ENCODE data around the gene NIFK. TPM values are rescaled to one million over a fixed set of nuclear protein-coding genes. Genes with fewer than 3 reads are reported as not detected.

NIFK gene
- total RNA-seq (66.4 TPM), polyA plus RNA-seq (ENCODE audit: insufficient read depth in 1 of 8, insufficient read length in 8 of 8, low replicate concordance in 1 of 8) (10 to 100 TPM; 45.3 to 57.7 (median 53.8) TPM)
- long read RNA-seq, donor 1, transcript NIFK-201 (7 exons, 1,734 nt): major isoform, 10 of 14 reads
- long read RNA-seq, donor 1, partial matches to known transcripts: 0 of 14 reads
- long read RNA-seq, donor 1, other reads (novel, unspliced or antisense): 0 of 14 reads
- long read RNA-seq, donor 2, partial matches to known transcripts: 0 of 4 reads
- long read RNA-seq, donor 2, other reads (novel, unspliced or antisense): 0 of 4 reads
- long read RNA-seq, donor 3, transcript NIFK-201 (7 exons, 1,734 nt): major isoform, 20 of 26 reads
- long read RNA-seq, donor 3, transcript NIFK-205 (4 exons, 1,096 nt): minor isoform, 5 of 26 reads
- long read RNA-seq, donor 3, partial matches to known transcripts: 0 of 26 reads
- long read RNA-seq, donor 3, other reads (novel, unspliced or antisense): 0 of 26 reads
- long read RNA-seq, donor 4, transcript NIFK-201 (7 exons, 1,734 nt): major isoform, 9 of 19 reads
- long read RNA-seq, donor 4, transcript NIFK-205 (4 exons, 1,096 nt): minor isoform, 8 of 19 reads
- long read RNA-seq, donor 4, partial matches to known transcripts: 0 of 19 reads
- long read RNA-seq, donor 4, other reads (novel, unspliced or antisense): 0 of 19 reads
- long read RNA-seq, donor 5, transcript NIFK-201 (7 exons, 1,734 nt): major isoform, 50 of 59 reads
- long read RNA-seq, donor 5, transcript NIFK-205 (4 exons, 1,096 nt): minor isoform, 5 of 59 reads
- long read RNA-seq, donor 5, partial matches to known transcripts: 0 of 59 reads
- long read RNA-seq, donor 5, other reads (novel, unspliced or antisense): 0 of 59 reads
- long read RNA-seq, donor 6, transcript NIFK-205 (4 exons, 1,096 nt): minor isoform, 20 of 59 reads
- long read RNA-seq, donor 6, transcript NIFK-201 (7 exons, 1,734 nt): major isoform, 36 of 59 reads
- long read RNA-seq, donor 6, partial matches to known transcripts: 0 of 59 reads
- long read RNA-seq, donor 6, other reads (novel, unspliced or antisense): 0 of 59 reads
- long read RNA-seq, donor 7, transcript NIFK-205 (4 exons, 1,096 nt): minor isoform, 13 of 40 reads
- long read RNA-seq, donor 7, transcript NIFK-201 (7 exons, 1,734 nt): major isoform, 25 of 40 reads
- long read RNA-seq, donor 7, partial matches to known transcripts: 0 of 40 reads
- long read RNA-seq, donor 7, other reads (novel, unspliced or antisense): 0 of 40 reads
- long read RNA-seq, donor 8, transcript NIFK-201 (7 exons, 1,734 nt): major isoform, 19 of 55 reads
- long read RNA-seq, donor 8, partial matches to known transcripts: 6 of 55 reads
- long read RNA-seq, donor 8, other reads (novel, unspliced or antisense): 23 of 55 reads
- long read RNA-seq, donor 9, transcript NIFK-201 (7 exons, 1,734 nt): major isoform, 23 of 56 reads
- long read RNA-seq, donor 9, transcript NIFK-205 (4 exons, 1,096 nt): minor isoform, 9 of 56 reads
- long read RNA-seq, donor 9, partial matches to known transcripts: 0 of 56 reads
- long read RNA-seq, donor 9, other reads (novel, unspliced or antisense): 22 of 56 reads
- long read RNA-seq, donor 10, transcript NIFK-201 (7 exons, 1,734 nt): major isoform, 29 of 50 reads
- long read RNA-seq, donor 10, transcript NIFK-205 (4 exons, 1,096 nt): minor isoform, 10 of 50 reads
- long read RNA-seq, donor 10, partial matches to known transcripts: 5 of 50 reads
- long read RNA-seq, donor 10, other reads (novel, unspliced or antisense): 0 of 50 reads
- long read RNA-seq, donor 11, transcript NIFK-201 (7 exons, 1,734 nt): major isoform, 27 of 36 reads
- long read RNA-seq, donor 11, transcript NIFK-205 (4 exons, 1,096 nt): minor isoform, 6 of 36 reads
- long read RNA-seq, donor 11, partial matches to known transcripts: 0 of 36 reads
- long read RNA-seq, donor 11, other reads (novel, unspliced or antisense): 0 of 36 reads

DNA sequence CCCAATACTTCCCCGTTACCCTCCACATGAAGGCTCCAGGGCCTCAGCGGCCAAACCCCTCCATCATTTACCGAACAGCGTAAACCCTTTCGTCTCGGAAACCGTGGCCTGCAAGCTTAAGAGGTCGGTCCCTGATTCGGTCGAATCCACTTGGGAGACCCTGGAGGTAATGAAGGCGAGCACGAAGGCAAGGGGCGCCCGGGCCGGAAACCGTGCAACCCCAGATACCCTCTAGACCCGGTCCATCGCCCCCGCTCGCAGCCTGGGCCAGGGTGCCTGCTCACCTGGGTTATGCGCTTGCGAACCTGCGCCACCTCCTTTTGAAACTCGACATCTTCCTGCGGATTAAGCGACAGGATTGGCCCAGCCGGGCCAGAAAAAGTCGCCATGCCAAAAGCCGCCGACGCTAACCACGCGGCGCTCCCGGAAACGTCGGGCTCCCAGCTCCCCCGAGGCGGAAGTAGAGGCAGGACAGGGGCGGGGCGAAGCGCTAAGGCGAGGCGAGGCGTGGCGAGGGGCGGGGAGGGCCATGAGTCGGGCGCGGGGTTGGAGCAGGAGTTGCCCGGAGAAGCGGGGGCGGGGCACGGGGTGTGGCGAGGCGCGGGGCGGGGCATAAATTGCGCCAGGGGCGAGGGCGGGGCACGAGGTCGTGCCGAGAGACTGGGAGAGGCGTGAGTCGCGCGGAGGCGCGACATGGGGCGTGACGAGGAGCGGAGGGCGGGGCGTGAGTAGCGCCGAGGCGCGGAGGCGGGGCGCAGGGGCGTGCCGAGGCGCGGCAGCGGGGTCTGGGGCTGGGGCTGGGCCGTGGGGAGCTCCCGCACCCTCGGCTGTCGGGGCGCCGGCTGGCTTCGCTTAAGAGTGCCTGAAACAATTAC lies at the start of gene NIFK:
NIFK (minus strand) TSS at position 414 of the 875 bp plus-strand sequence; CDS start at position 389, 25 bp downstream.
- peak; percentile 99 for DNase-seq
- Histone ChIP-seq H3K27me3 (ENCODE audit: control insufficient read depth, insufficient read depth, low read length) (no peaks in the 10 kb centered on the region), H3K4me3 (ENCODE audit: low read length) (peak within 1 kb of the TSS; percentile 90), H3K27ac (ENCODE audit: low read length) (peak within 1 kb of the TSS; percentile 88), H3K9me3 (replicated peaks; ENCODE audit: control insufficient read depth, low read depth, low read length) (no peaks in the 10 kb centered on the region), H3K36me3 (ENCODE audit: control insufficient read depth, insufficient read depth, low read length) (peaks cover 13% of the 10 kb centered on the region), H3K4me1 (ENCODE audit: control insufficient read depth, insufficient read depth, low read length) (peaks cover 2% of the 10 kb centered on the region)
- under 1% methylated on average over 73 of the region's 93 CpGs for WGBS (ENCODE audit: insufficient coverage)

DNA sequence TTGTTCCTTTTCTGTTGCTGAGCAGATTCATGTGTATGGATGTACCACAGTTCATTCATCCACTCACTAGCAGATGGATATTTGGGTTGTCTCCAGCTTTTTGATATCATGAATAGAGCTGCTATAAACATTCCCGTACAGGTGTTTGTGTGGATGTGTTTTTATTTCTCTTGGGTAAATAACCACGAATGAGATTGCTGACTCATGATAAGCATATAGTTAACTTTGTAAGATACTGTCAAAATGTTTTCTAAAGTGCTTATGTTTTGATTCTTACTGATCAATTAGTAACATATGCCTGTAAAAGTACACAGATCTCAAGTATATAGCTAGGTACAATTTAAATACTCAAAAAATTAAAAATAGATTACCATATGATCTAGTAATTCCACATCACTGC lies 46.5 kb upstream of the NIFK start:
- no peak overlapping the region for H3K4me3 ChIP-seq (ENCODE audit: low read length)
- peaks cover 3% of the 10 kb centered on the region for H3K9me3 ChIP-seq (replicated peaks; ENCODE audit: control insufficient read depth, low read depth, low read length)
- H3K27ac ChIP-seq (ENCODE audit: low read length): no peak overlapping the region
- no CpG with 5 or more reads among the region's 2 CpGs for WGBS (ENCODE audit: insufficient coverage)
- H3K27me3 ChIP-seq (ENCODE audit: control insufficient read depth, insufficient read depth, low read length): peaks cover 2% of the 10 kb centered on the region
- no peak for DNase-seq
- H3K36me3 ChIP-seq (ENCODE audit: control insufficient read depth, insufficient read depth, low read length): no peaks in the 10 kb centered on the region
- H3K4me1 ChIP-seq (ENCODE audit: control insufficient read depth, insufficient read depth, low read length): no peaks in the 10 kb centered on the region

DNA sequence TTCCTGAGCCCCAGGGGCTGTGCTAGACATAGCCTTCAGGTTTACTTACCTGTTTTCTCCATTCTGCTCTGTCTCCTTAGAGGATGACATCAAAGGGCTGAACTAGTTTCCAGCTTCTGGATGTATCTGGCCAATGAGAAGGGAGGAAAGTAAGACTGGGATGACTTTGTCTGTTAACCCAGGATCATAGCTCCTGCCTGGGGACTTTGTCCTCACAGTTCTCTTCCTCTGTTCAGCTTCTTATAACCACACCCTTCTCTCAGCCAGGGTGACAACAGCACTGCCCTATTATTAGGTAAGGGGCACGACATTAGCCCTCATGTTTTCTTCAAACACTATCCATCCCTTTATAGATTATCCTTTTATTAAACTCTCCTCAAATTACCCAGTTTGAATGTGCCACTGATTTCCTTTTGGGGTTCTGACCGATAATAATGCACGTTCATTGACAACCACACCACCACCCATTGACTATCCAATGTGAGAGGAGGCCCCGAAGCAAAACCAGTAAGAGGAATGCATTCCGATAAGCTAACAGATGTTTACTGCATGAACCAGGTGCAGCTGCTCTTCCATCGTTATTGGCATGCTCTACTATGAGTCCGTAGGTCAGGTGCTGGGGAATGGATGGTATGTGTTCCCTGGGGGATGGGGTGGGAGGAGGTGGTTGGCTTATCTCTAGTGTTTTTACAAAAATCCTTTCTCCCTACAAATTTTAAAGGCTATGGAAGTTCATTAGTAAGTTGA lies 42.2 kb upstream of the NIFK start:
- Histone ChIP-seq H3K4me3 (ENCODE audit: low read length) (no peak overlapping the region), H3K27me3 (ENCODE audit: control insufficient read depth, insufficient read depth, low read length) (peaks cover 2% of the 10 kb centered on the region), H3K27ac (ENCODE audit: low read length) (no peak overlapping the region), H3K36me3 (ENCODE audit: control insufficient read depth, insufficient read depth, low read length) (no peaks in the 10 kb centered on the region), H3K4me1 (ENCODE audit: control insufficient read depth, insufficient read depth, low read length) (no peaks in the 10 kb centered on the region), H3K9me3 (replicated peaks; ENCODE audit: control insufficient read depth, low read depth, low read length) (no peaks in the 10 kb centered on the region)
- 77% methylated on average over 5 of the region's 7 CpGs for WGBS (ENCODE audit: insufficient coverage)
- no peak for DNase-seq

DNA sequence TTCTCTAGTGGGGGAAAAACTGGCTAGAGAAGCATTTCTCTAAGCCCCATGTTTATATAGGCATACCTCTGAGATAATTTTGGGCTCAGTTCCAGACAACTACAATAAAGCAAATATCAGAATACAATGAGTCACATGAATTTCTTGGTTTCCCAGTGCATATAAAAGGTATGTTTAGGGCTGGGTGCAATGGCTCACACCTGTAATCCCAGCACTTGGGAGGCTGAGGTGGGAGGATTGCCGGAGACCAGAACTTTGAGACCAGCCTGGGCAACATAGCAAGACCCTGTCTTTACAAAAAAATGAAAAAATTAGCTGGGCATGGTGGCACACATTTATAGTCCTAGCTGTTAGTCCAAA lies 41.0 kb upstream of the NIFK start:
- no peaks in the 10 kb centered on the region for H3K9me3 ChIP-seq (replicated peaks; ENCODE audit: control insufficient read depth, low read depth, low read length)
- H3K27ac ChIP-seq (ENCODE audit: low read length): no peak overlapping the region
- 71% methylated on average over 1 of the region's 1 CpG for WGBS (ENCODE audit: insufficient coverage)
- no peaks in the 10 kb centered on the region for H3K36me3 ChIP-seq (ENCODE audit: control insufficient read depth, insufficient read depth, low read length)
- no peak for DNase-seq
- H3K4me3 ChIP-seq (ENCODE audit: low read length): no peak overlapping the region
- H3K27me3 ChIP-seq (ENCODE audit: control insufficient read depth, insufficient read depth, low read length): peaks cover 2% of the 10 kb centered on the region
- H3K4me1 ChIP-seq (ENCODE audit: control insufficient read depth, insufficient read depth, low read length): peaks cover 5% of the 10 kb centered on the region

DNA sequence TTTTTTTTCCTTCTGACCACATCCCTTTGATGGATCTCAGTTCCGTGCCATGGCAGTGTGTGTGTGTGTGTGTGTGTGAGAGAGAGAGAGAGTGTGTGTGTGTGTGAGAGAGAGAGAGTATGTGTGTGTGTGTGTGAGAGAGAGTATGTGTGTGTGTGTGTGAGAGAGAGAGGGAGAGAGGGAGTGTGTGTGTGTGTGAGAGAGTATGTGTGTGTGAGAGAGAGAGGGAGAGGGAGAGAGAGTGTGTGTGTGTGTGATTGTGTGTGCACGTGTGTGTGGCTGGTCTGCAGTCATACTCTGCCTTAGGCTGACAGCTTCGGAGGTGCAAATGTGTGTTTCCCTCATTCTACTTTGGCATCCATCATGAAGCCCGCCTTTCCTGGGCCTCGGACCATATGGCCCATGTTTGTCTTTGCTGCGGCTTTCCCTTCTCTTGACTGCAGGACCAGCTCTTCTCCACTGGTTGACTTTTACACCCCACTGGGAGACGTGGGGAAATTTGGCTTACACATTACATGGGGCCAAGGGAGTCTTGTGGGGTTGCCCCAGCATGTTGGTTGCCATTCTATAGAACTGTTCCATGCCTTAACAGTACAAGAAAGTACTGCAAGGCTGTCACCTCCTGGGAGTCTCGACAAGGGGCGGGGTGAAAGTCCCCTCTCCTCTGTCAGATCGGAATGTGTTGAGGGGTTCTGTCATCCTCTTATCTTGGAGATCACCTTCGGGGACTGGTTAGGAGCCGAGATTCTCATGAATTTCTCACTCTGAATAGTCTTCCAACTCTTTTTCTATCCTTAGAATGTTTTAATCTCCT lies 40.4 kb upstream of the NIFK start:
- H3K4me1 ChIP-seq (ENCODE audit: control insufficient read depth, insufficient read depth, low read length): peaks cover 9% of the 10 kb centered on the region
- 36% methylated on average over 3 of the region's 12 CpGs for WGBS (ENCODE audit: insufficient coverage)
- no peaks in the 10 kb centered on the region for H3K9me3 ChIP-seq (replicated peaks; ENCODE audit: control insufficient read depth, low read depth, low read length)
- no peak overlapping the region for H3K27ac ChIP-seq (ENCODE audit: low read length)
- DNase-seq: no peak
- H3K27me3 ChIP-seq (ENCODE audit: control insufficient read depth, insufficient read depth, low read length): peaks cover 2% of the 10 kb centered on the region
- H3K36me3 ChIP-seq (ENCODE audit: control insufficient read depth, insufficient read depth, low read length): no peaks in the 10 kb centered on the region
- H3K4me3 ChIP-seq (ENCODE audit: low read length): no peak overlapping the region

DNA sequence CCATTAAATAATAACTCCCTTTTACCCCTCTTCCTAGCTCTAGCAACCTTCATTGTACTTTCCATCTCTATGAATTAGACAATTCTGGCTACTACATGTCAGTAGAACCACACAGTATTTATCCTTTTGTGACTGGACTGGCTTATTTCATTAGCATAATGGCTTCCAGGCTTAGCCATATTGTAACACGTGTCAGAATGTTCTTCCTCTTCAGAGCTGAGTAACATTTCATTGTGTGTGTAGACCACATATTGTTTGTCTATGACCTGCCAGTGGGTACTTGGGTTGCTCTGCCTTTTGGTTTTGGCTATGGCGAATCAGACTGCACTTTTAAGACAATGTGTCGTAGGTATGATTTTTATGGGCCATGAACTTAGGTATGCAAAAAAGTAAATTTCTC lies 39.7 kb upstream of the NIFK start:
- H3K4me1 ChIP-seq (ENCODE audit: control insufficient read depth, insufficient read depth, low read length): peaks cover 16% of the 10 kb centered on the region
- WGBS (ENCODE audit: insufficient coverage): no CpG with 5 or more reads among the region's 3 CpGs
- H3K9me3 ChIP-seq (replicated peaks; ENCODE audit: control insufficient read depth, low read depth, low read length): no peaks in the 10 kb centered on the region
- no peak overlapping the region for H3K27ac ChIP-seq (ENCODE audit: low read length)
- no peak overlapping the region for H3K4me3 ChIP-seq (ENCODE audit: low read length)
- DNase-seq: no peak
- H3K36me3 ChIP-seq (ENCODE audit: control insufficient read depth, insufficient read depth, low read length): no peaks in the 10 kb centered on the region
- H3K27me3 ChIP-seq (ENCODE audit: control insufficient read depth, insufficient read depth, low read length): peaks cover 2% of the 10 kb centered on the region

DNA sequence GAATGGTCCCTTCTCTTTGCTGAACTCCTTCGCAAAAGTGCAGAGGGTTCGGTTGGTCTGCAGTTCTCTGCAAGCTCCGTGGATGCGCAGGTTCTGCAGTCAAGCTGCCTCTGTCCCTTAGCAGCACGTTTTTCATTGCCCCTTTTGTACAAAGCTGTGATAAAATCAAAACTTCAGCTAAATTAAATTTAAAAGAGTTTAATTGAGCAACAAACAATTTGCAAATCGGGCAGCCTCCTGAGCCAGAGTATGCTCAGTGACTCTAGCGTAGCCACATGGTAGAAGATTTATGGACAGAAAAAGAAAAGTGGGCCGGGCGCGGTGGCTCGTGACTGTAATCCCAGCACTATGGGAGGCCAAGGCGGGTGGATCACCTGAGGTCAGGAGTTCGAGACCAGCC lies 37.6 kb upstream of the NIFK start:
- Histone ChIP-seq H3K27ac (ENCODE audit: low read length) (no peak overlapping the region), H3K27me3 (ENCODE audit: control insufficient read depth, insufficient read depth, low read length) (peaks cover 2% of the 10 kb centered on the region), H3K9me3 (replicated peaks; ENCODE audit: control insufficient read depth, low read depth, low read length) (no peaks in the 10 kb centered on the region), H3K4me3 (ENCODE audit: low read length) (no peak overlapping the region), H3K36me3 (ENCODE audit: control insufficient read depth, insufficient read depth, low read length) (no peaks in the 10 kb centered on the region), H3K4me1 (ENCODE audit: control insufficient read depth, insufficient read depth, low read length) (peaks cover 16% of the 10 kb centered on the region)
- no peak for DNase-seq
- WGBS (ENCODE audit: insufficient coverage): 86% methylated on average over 11 of the region's 13 CpGs
